Activated naive CD8-positive, alpha-beta T cell treated with anti-CD3 and anti-CD28 coated beads, Interleukin-2, amount 50 U/mL, for 24 hours (primary cell): Measurements from ENCODE around the gene CDCA4.
"Not testable (repeated sequence)": the region's sequence is repeated elsewhere in the genome, so short reads cannot be mapped to it uniquely, and the experiment has no call there.

Experiments used
- ATAC-seq: fragments of 150-1000 bp; cut with Tn5 transposase; one replicate; pipeline ENCODE4 v1.10.0; 2021
- DNase-seq: peaks from one replicate; pipeline ENCODE4 v3.0.0; 2021
- H3K27ac Mint-ChIP-seq: one replicate; pipeline ENCODE4 v1.8.0; 2021; ENCODE audit warnings: mild to moderate bottlenecking, mixed read lengths
- H3K27me3 Mint-ChIP-seq: one replicate; pipeline ENCODE4 v1.8.0; 2021; ENCODE audit warnings: mixed read lengths
- H3K36me3 Mint-ChIP-seq: one replicate; pipeline ENCODE4 v1.8.0; 2021; ENCODE audit warnings: low read depth, mixed read lengths
- H3K4me1 Mint-ChIP-seq: one replicate; pipeline ENCODE4 v1.8.0; 2021; ENCODE audit warnings: mixed read lengths
- H3K4me3 Mint-ChIP-seq: one replicate; pipeline ENCODE4 v1.8.0; 2021; ENCODE audit warnings: mild to moderate bottlenecking, moderate library complexity, mixed read lengths
- H3K9me3 Mint-ChIP-seq: one replicate; pipeline ENCODE4 v1.8.0; 2021; ENCODE audit warnings: mixed read lengths

The CDCA4 gene

GRCh38 chr14:105020815-105021655 is at the start of gene CDCA4:
CDCA4 (minus strand) TSS chr14:105021083; CDS start chr14:105011929, 9,154 bp downstream.
- Mint-ChIP-seq H3K27ac (peak within 1 kb of the TSS; percentile 93), H3K27me3 (no peaks in the 10 kb centered on the region), H3K9me3 (no peaks in the 10 kb centered on the region), H3K36me3 (peaks cover 42% of the 10 kb centered on the region), H3K4me3 (peak within 1 kb of the TSS; percentile 97), H3K4me1 (peaks cover 82% of the 10 kb centered on the region)
- ATAC-seq, result peak; percentile 81
- DNase-seq, result peak; percentile 98

GRCh38 chr14:105069871-105070759 is 49.2 kb upstream of the CDCA4 start:
- H3K27ac Mint-ChIP-seq, result peak overlapping the region; percentile 90
- H3K4me1 Mint-ChIP-seq, result peaks cover 69% of the 10 kb centered on the region
- ATAC-seq, result peak; percentile 67
- H3K27me3 Mint-ChIP-seq, result no peaks in the 10 kb centered on the region
- peak; percentile 72 for DNase-seq
- no peaks in the 10 kb centered on the region for H3K9me3 Mint-ChIP-seq
- no peaks in the 10 kb centered on the region for H3K36me3 Mint-ChIP-seq
- H3K4me3 Mint-ChIP-seq, result peak overlapping the region; percentile 62

- peaks cover 2% of the 10 kb centered on the region for H3K36me3 Mint-ChIP-seq
- H3K9me3 Mint-ChIP-seq, result no peaks in the 10 kb centered on the region
- DNase-seq (no peak), ATAC-seq (no peak)
- H3K27me3 Mint-ChIP-seq, result no peaks in the 10 kb centered on the region
- peak overlapping the region; percentile 62 for H3K4me3 Mint-ChIP-seq
- H3K27ac Mint-ChIP-seq, result peak overlapping the region; percentile 90
- H3K4me1 Mint-ChIP-seq, result peaks cover 70% of the 10 kb centered on the region
Observed at GRCh38 chr14:105069522-105069870, 48.6 kb upstream of the CDCA4 start.

- Mint-ChIP-seq H3K27me3 (no peaks in the 10 kb centered on the region), H3K4me1 (peaks cover 77% of the 10 kb centered on the region), H3K9me3 (no peaks in the 10 kb centered on the region), H3K27ac (peak overlapping the region; percentile 86), H3K4me3 (no peak overlapping the region), H3K36me3 (peaks cover 5% of the 10 kb centered on the region)
- no peak for ATAC-seq
- DNase-seq, result no peak
Observed at GRCh38 chr14:105068818-105069217, 47.9 kb upstream of the CDCA4 start.

GRCh38 chr14:105067969-105068301 is 47.1 kb upstream of the CDCA4 start:
- peaks cover 5% of the 10 kb centered on the region for H3K36me3 Mint-ChIP-seq
- ATAC-seq (no peak), DNase-seq (no peak)
- H3K4me1 Mint-ChIP-seq, result peaks cover 85% of the 10 kb centered on the region
- no peaks in the 10 kb centered on the region for H3K27me3 Mint-ChIP-seq
- H3K4me3 Mint-ChIP-seq, result no peak overlapping the region
- no peaks in the 10 kb centered on the region for H3K9me3 Mint-ChIP-seq
- H3K27ac Mint-ChIP-seq, result no peak overlapping the region

GRCh38 chr14:105067140-105067968 is 46.5 kb upstream of the CDCA4 start:
- peak overlapping the region; percentile 61 for H3K4me3 Mint-ChIP-seq

GRCh38 chr14:105066240-105067071 is 45.6 kb upstream of the CDCA4 start:
- Mint-ChIP-seq H3K4me1 (peaks cover 90% of the 10 kb centered on the region), H3K27ac (peak overlapping the region; percentile 84), H3K9me3 (no peaks in the 10 kb centered on the region), H3K4me3 (peak overlapping the region; percentile 87), H3K36me3 (peaks cover 10% of the 10 kb centered on the region), H3K27me3 (no peaks in the 10 kb centered on the region)
- ATAC-seq, result no peak
- DNase-seq, result peak; percentile 51

More at GRCh38 chr14:105067140-105067968, 46.5 kb upstream of the CDCA4 start:
- peak; percentile 74 for DNase-seq
- peak overlapping the region; percentile 84 for H3K27ac Mint-ChIP-seq
- no peaks in the 10 kb centered on the region for H3K27me3 Mint-ChIP-seq
- H3K4me1 Mint-ChIP-seq, result peaks cover 88% of the 10 kb centered on the region
- peak; percentile 23 for ATAC-seq
- peaks cover 5% of the 10 kb centered on the region for H3K36me3 Mint-ChIP-seq
- no peaks in the 10 kb centered on the region for H3K9me3 Mint-ChIP-seq

- Mint-ChIP-seq H3K4me3 (peak within 1 kb of the TSS; percentile 87), H3K36me3 (peaks cover 11% of the 10 kb centered on the region), H3K9me3 (no peaks in the 10 kb centered on the region), H3K27me3 (no peaks in the 10 kb centered on the region), H3K4me1 (peaks cover 91% of the 10 kb centered on the region), H3K27ac (peak within 1 kb of the TSS; percentile 84)
- DNase-seq (peak; percentile 85), ATAC-seq (peak; percentile 77)
Observed at GRCh38 chr14:105065280-105066228, 44.7 kb upstream of the CDCA4 start, which contains the start of gene GPR132. GPR132 (minus strand) TSS chr14:105065430; CDS start chr14:105055420, 10,010 bp downstream.

- peaks cover 12% of the 10 kb centered on the region for H3K36me3 Mint-ChIP-seq
- H3K27ac Mint-ChIP-seq, result peak overlapping the region; percentile 84
- ATAC-seq (no peak), DNase-seq (peak; percentile 54)
- H3K4me3 Mint-ChIP-seq, result peak overlapping the region; percentile 87
- no peaks in the 10 kb centered on the region for H3K9me3 Mint-ChIP-seq
- no peaks in the 10 kb centered on the region for H3K27me3 Mint-ChIP-seq
- peaks cover 91% of the 10 kb centered on the region for H3K4me1 Mint-ChIP-seq
Observed at GRCh38 chr14:105064721-105065143, 43.8 kb upstream of the CDCA4 start.

- DNase-seq (no peak), ATAC-seq (no peak)
- H3K27ac Mint-ChIP-seq, result peak overlapping the region; percentile 84
- no peaks in the 10 kb centered on the region for H3K27me3 Mint-ChIP-seq
- H3K4me3 Mint-ChIP-seq, result peak overlapping the region; percentile 87
- peaks cover 19% of the 10 kb centered on the region for H3K36me3 Mint-ChIP-seq
- peaks cover 92% of the 10 kb centered on the region for H3K4me1 Mint-ChIP-seq
- H3K9me3 Mint-ChIP-seq, result no peaks in the 10 kb centered on the region
Observed at GRCh38 chr14:105064001-105064400, 43.1 kb upstream of the CDCA4 start.

- H3K9me3 Mint-ChIP-seq, ATAC-seq, H3K27me3 Mint-ChIP-seq, DNase-seq: not testable (repeated sequence)
- peaks cover 90% of the 10 kb centered on the region for H3K4me1 Mint-ChIP-seq
- H3K4me3 Mint-ChIP-seq, result peak overlapping the region; percentile 87
- peaks cover 19% of the 10 kb centered on the region for H3K36me3 Mint-ChIP-seq
- H3K27ac Mint-ChIP-seq, result peak overlapping the region; percentile 70
Observed at GRCh38 chr14:105063506-105063905, 42.6 kb upstream of the CDCA4 start.

GRCh38 chr14:105063056-105063455 is 42.2 kb upstream of the CDCA4 start:
- H3K27me3 Mint-ChIP-seq, result no peaks in the 10 kb centered on the region
- H3K4me1 Mint-ChIP-seq, result peaks cover 90% of the 10 kb centered on the region
- H3K36me3 Mint-ChIP-seq, result peaks cover 23% of the 10 kb centered on the region
- H3K9me3 Mint-ChIP-seq, result no peaks in the 10 kb centered on the region
- H3K27ac Mint-ChIP-seq, result peak overlapping the region; percentile 60
- ATAC-seq, result no peak
- no peak for DNase-seq
- H3K4me3 Mint-ChIP-seq, result peak overlapping the region; percentile 87
